Kidney epithelial cell (primary cell): Measurements from ENCODE around the gene LYPD6B. TPM values are rescaled to one million over a fixed set of nuclear protein-coding genes. Genes with fewer than 3 reads are reported as not detected.

Experiments used
- DNase-seq: peaks from one replicate; pipeline ENCODE4 v3.0.0-alpha.2; 2010; ENCODE audit warnings: low read depth
- H3K27me3 ChIP-seq: 2 replicates; pipeline ENCODE4 v1.6.0; 2011; ENCODE audit warnings: low read length; ENCODE audit not compliant: control insufficient read depth, insufficient read depth
- H3K36me3 ChIP-seq: 2 replicates; pipeline ENCODE4 v1.5.1; 2011; ENCODE audit warnings: low read length; ENCODE audit not compliant: control insufficient read depth, insufficient read depth
- H3K4me3 ChIP-seq: 2 replicates; pipeline ENCODE4 v1.5.1; 2011; ENCODE audit warnings: low read depth, mild to moderate bottlenecking, control low read depth, low read length
- total RNA-seq: library from RNA; depleted of rRNA; stranded (reverse); fragments of >200 nt; gene quantifications from 2 replicates; pipeline ENCODE4 v1.2.3, GENCODE V29; 2015
- TF ChIP-seq, protein P1 (sequence below): IDR thresholded peaks from 2 replicates; pipeline ENCODE4 v1.5.1; 2011; ENCODE audit warnings: mild to moderate bottlenecking, moderate library complexity, low read length, control low read depth, inconsistent platforms; ENCODE audit not compliant: insufficient read depth, poor library complexity, severe bottlenecking

Gene LYPD6B
- total RNA-seq, 1 donor from 2014 or later = 5.3 TPM

DNA sequence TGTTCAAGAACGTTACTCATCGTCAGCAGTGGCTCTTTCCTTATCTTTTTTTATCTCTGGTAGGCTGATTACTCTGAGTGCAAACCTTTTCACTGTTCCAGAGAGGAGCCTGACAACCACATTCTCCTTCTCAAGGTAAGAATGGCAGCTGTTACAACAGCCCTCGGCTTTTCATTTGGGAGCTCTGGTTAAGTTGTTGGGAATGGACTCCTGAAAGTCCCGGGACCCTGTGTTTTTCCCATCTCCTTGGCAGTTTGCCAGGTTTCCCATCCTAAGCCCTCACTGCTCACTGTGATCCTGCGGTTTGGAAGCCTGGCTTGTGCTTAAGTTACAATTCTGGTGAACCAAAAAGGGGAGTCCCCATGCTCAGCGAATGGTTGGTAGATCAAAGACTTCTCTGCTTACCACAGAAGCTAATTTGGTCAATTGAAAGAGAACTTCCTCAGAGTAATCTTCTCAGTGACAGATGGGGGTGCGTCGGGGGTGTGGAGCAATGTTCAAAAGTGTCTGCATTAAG is 122.3 kb downstream of the LYPD6B start:
- no peak overlapping the region for H3K4me3 ChIP-seq
- H3K27me3 ChIP-seq = no peaks in the 10 kb centered on the region
- DNase-seq = peak; percentile 43
- TF ChIP-seq, protein P1, sequence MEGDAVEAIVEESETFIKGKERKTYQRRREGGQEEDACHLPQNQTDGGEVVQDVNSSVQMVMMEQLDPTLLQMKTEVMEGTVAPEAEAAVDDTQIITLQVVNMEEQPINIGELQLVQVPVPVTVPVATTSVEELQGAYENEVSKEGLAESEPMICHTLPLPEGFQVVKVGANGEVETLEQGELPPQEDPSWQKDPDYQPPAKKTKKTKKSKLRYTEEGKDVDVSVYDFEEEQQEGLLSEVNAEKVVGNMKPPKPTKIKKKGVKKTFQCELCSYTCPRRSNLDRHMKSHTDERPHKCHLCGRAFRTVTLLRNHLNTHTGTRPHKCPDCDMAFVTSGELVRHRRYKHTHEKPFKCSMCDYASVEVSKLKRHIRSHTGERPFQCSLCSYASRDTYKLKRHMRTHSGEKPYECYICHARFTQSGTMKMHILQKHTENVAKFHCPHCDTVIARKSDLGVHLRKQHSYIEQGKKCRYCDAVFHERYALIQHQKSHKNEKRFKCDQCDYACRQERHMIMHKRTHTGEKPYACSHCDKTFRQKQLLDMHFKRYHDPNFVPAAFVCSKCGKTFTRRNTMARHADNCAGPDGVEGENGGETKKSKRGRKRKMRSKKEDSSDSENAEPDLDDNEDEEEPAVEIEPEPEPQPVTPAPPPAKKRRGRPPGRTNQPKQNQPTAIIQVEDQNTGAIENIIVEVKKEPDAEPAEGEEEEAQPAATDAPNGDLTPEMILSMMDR = no peak
- no peaks in the 10 kb centered on the region for H3K36me3 ChIP-seq

DNA sequence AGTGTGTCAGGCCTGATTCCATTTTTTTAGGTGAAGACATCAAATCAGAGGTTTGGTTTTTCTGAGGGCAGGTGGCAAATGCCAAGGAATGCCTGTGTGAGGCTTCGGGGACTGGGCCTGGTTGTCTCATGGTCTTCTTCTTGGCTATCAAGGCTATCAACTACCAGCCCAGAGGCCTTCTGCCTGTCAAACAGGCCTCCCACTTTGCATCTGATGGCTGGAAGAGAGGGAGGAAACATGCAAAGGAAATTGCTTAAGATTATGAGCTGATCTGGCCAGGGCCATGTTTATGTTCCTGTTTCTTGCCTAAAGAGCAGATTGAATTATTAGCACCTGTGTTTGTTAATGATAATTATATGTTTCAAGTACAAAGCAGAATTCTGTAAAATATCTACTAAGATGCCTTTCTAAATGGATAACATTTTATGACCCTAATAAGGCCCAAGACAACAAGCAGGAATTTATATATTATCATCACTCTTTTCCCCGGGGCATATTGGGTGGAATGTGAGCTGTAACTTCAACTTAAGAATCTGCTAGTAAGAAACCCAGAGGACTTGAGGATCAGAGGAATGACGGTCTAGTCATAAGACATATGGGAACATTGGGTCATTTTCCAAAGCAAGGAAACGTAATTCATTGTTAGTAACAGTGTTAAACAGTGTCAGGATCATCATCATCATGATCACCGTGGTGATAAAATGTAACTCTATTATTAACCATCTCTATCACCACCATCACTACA is 123.2 kb downstream of the LYPD6B start:
- no peaks in the 10 kb centered on the region for H3K36me3 ChIP-seq
- TF ChIP-seq, protein P1 = no peak
- DNase-seq = no peak
- no peaks in the 10 kb centered on the region for H3K27me3 ChIP-seq
- no peak overlapping the region for H3K4me3 ChIP-seq

DNA sequence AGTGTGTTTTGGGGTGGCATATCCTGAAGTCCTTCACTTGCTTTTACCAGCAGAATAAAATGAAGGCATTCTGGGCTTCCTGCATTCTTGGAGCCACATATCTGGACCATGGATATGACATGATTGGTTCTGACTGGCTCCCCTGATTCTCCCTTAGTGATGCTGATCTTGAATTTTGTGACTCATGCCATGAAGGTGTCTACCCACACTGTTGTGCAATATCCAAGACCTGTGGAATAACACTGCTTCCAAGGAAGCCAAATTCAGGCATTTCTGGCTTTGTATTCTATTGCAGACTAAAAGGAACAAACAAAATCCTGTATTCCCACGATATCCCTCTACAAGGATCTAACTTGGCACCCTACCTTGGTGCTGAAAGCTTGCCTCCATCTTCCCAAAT is 125.8 kb downstream of the LYPD6B start:
- TF ChIP-seq, protein P1 = no peak
- Histone ChIP-seq H3K4me3 (no peak overlapping the region), H3K27me3 (no peaks in the 10 kb centered on the region), H3K36me3 (no peaks in the 10 kb centered on the region)
- DNase-seq = peak; percentile 21

DNA sequence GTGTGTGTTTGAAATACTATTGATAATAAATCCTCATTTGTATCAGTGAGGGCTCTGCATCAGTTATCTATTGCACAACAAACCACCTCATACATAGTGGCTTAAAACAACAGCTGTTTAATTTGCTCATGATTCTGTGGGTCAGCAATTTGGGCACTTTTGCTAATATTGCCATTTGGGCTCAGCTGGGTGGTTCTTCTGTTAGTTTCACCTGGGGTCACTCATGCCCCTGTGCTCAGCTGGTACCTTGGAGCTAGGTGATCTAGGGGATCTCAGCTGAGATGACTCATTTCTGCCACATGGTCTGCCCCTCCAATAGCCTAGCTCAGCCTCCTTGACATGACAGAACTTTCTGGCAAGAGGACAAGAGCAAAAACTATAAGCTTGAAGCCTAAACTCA is 126.3 kb downstream of the LYPD6B start:
- DNase-seq = no peak
- H3K4me3 ChIP-seq = no peak overlapping the region
- TF ChIP-seq, protein P1 = no peak
- no peaks in the 10 kb centered on the region for H3K36me3 ChIP-seq
- H3K27me3 ChIP-seq = no peaks in the 10 kb centered on the region

DNA sequence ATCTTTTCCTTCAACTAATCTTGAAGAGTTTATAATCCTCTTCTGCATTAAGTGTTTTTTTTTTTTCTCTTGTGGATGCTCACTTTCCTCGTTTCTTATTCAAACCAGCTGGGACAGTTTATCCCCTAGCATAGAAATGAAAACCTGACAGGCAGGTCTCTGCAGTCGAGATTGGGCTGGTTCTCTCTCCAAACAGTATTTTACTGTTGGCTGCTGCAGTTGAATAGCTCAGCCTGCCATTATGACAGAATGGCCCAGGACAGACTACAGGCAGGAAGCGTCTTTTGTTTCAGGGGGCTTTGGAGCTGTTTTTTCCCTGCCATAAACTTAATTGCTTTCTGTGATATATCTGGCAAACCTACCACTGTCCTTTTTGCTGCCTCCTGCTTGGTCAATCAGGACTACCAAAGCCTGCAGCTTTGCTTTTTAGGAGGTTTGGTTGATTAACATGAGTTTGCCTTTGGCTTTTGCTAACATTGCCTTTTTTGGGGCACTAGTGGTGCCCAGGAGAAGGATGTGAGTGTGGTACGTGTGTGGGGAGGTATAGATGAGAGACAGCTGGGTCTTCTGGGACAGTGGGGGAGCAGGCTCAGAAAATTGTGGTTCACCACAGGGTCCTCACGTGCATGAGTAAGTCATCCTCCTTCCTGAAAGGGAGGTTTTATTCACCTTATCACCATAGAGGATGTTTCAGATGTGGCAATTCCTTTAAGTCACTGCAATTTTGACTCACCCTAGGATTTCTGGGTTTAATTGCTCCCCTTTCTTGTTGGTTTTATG is 128.7 kb downstream of the LYPD6B start:
- DNase-seq = no peak
- H3K4me3 ChIP-seq = no peak overlapping the region
- H3K27me3 ChIP-seq = no peaks in the 10 kb centered on the region
- no peaks in the 10 kb centered on the region for H3K36me3 ChIP-seq
- TF ChIP-seq, protein P1 = no peak

DNA sequence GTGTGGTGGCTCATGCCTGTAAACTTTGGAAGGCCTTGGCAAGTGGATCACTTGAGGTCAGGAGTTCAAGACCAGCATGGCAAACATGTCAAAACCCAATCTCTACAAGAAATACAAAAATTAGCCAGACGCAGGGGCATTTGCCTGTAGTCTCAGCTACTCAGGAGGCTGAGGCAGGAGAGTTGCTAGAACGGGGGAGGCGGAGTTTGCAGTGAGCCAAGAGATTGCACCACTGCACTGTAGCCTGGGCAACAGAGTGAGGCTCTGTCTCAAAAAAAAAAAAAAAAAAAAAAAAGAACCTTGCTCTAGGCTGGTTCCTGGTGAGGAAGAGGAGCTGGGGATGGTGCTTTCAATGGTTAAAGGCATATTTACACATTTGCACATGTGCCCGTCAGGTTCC is 129.4 kb downstream of the LYPD6B start:
- H3K4me3 ChIP-seq = no peak overlapping the region
- H3K36me3 ChIP-seq = no peaks in the 10 kb centered on the region
- TF ChIP-seq, protein P1 = no peak
- no peak for DNase-seq
- no peaks in the 10 kb centered on the region for H3K27me3 ChIP-seq
